Stimulated activated naive CD8-positive, alpha-beta T cell treated with anti-CD3 and anti-CD28 coated beads, Interleukin-15, Interleukin-2, amounts not matched to agents 100 ng/mL and 50 ng/mL, for 24 hours (primary cell): ENCODE measurements around the gene VPS13C.

Experiments
- H3K27ac Mint-ChIP-seq: one replicate; pipeline ENCODE4 v1.8.0; 2021; ENCODE audit warnings: mild to moderate bottlenecking, mixed read lengths
- H3K27me3 Mint-ChIP-seq: one replicate; pipeline ENCODE4 v1.8.0; 2021; ENCODE audit warnings: mixed read lengths
- H3K36me3 Mint-ChIP-seq: one replicate; pipeline ENCODE4 v1.8.0; 2021; ENCODE audit warnings: low read depth, mixed read lengths
- H3K4me1 Mint-ChIP-seq: one replicate; pipeline ENCODE4 v1.8.0; 2021; ENCODE audit warnings: low read depth, mixed read lengths
- H3K4me3 Mint-ChIP-seq: one replicate; pipeline ENCODE4 v1.8.0; 2021; ENCODE audit warnings: mild to moderate bottlenecking, mixed read lengths
- H3K9me3 Mint-ChIP-seq: one replicate; pipeline ENCODE4 v1.8.0; 2021; ENCODE audit warnings: mixed read lengths

VPS13C gene

GRCh38 chr15:61906961-61907752 is 153.1 kb downstream of the VPS13C start:
- Mint-ChIP-seq H3K36me3 (peaks cover 83% of the 10 kb centered on the region), H3K4me1 (no peaks in the 10 kb centered on the region)

GRCh38 chr15:61893146-61893545 is 167.1 kb downstream of the VPS13C start:
- Mint-ChIP-seq H3K4me3 (no peak overlapping the region), H3K36me3 (peaks cover 86% of the 10 kb centered on the region), H3K9me3 (peaks cover 33% of the 10 kb centered on the region), H3K27me3 (no peaks in the 10 kb centered on the region), H3K27ac (no peak overlapping the region), H3K4me1 (no peaks in the 10 kb centered on the region)

More at GRCh38 chr15:61906961-61907752, 153.1 kb downstream of the VPS13C start:
- Mint-ChIP-seq H3K27me3 (no peaks in the 10 kb centered on the region), H3K9me3 (peaks cover 5% of the 10 kb centered on the region), H3K4me3 (no peak overlapping the region), H3K27ac (no peak overlapping the region)

GRCh38 chr15:61892140-61892539 is 168.1 kb downstream of the VPS13C start:
- Mint-ChIP-seq H3K27me3 (no peaks in the 10 kb centered on the region), H3K27ac (no peak overlapping the region), H3K9me3 (peaks cover 33% of the 10 kb centered on the region), H3K4me3 (no peak overlapping the region), H3K4me1 (no peaks in the 10 kb centered on the region), H3K36me3 (peaks cover 85% of the 10 kb centered on the region)

- Mint-ChIP-seq H3K9me3 (peaks cover 22% of the 10 kb centered on the region), H3K4me1 (no peaks in the 10 kb centered on the region), H3K27ac (no peak overlapping the region), H3K36me3 (peaks cover 77% of the 10 kb centered on the region), H3K4me3 (no peak overlapping the region), H3K27me3 (no peaks in the 10 kb centered on the region)
These were observed 170.1 kb downstream of the VPS13C start for GRCh38 chr15:61890106-61890505.

- H3K27ac Mint-ChIP-seq: no peak overlapping the region
- H3K9me3 Mint-ChIP-seq: peaks cover 19% of the 10 kb centered on the region
- H3K4me1 Mint-ChIP-seq: no peaks in the 10 kb centered on the region
- H3K4me3 Mint-ChIP-seq: no peak overlapping the region
- H3K36me3 Mint-ChIP-seq: peaks cover 73% of the 10 kb centered on the region
- H3K27me3 Mint-ChIP-seq: no peaks in the 10 kb centered on the region
These were observed 170.5 kb downstream of the VPS13C start for GRCh38 chr15:61889706-61890105.

GRCh38 chr15:61888074-61888780 is 172.0 kb downstream of the VPS13C start:
- peaks cover 10% of the 10 kb centered on the region for H3K9me3 Mint-ChIP-seq
- H3K27me3 Mint-ChIP-seq: no peaks in the 10 kb centered on the region
- H3K36me3 Mint-ChIP-seq: peaks cover 62% of the 10 kb centered on the region
- H3K4me3 Mint-ChIP-seq: no peak overlapping the region
- H3K4me1 Mint-ChIP-seq: no peaks in the 10 kb centered on the region
- H3K27ac Mint-ChIP-seq: no peak overlapping the region

- no peaks in the 10 kb centered on the region for H3K27me3 Mint-ChIP-seq
- peaks cover 44% of the 10 kb centered on the region for H3K36me3 Mint-ChIP-seq
- H3K4me3 Mint-ChIP-seq: no peak overlapping the region
- no peaks in the 10 kb centered on the region for H3K9me3 Mint-ChIP-seq
- no peaks in the 10 kb centered on the region for H3K4me1 Mint-ChIP-seq
- no peak overlapping the region for H3K27ac Mint-ChIP-seq
These were observed 180.2 kb downstream of the VPS13C start for GRCh38 chr15:61880084-61880483.

- Mint-ChIP-seq H3K27ac (no peak overlapping the region), H3K36me3 (peaks cover 45% of the 10 kb centered on the region), H3K27me3 (no peaks in the 10 kb centered on the region), H3K9me3 (no peaks in the 10 kb centered on the region), H3K4me1 (no peaks in the 10 kb centered on the region), H3K4me3 (no peak overlapping the region)
These were observed 181.0 kb downstream of the VPS13C start for GRCh38 chr15:61879219-61879618.

GRCh38 chr15:61871926-61872522 is 188.2 kb downstream of the VPS13C start:
- H3K9me3 Mint-ChIP-seq: no peaks in the 10 kb centered on the region
- H3K4me3 Mint-ChIP-seq: no peak overlapping the region
- H3K27ac Mint-ChIP-seq: no peak overlapping the region
- no peaks in the 10 kb centered on the region for H3K27me3 Mint-ChIP-seq
- H3K4me1 Mint-ChIP-seq: no peaks in the 10 kb centered on the region
- H3K36me3 Mint-ChIP-seq: peaks cover 51% of the 10 kb centered on the region

GRCh38 chr15:61869656-61870055 is 190.6 kb downstream of the VPS13C start:
- Mint-ChIP-seq H3K36me3 (peaks cover 39% of the 10 kb centered on the region), H3K27me3 (no peaks in the 10 kb centered on the region), H3K27ac (no peak overlapping the region), H3K9me3 (no peaks in the 10 kb centered on the region), H3K4me1 (no peaks in the 10 kb centered on the region), H3K4me3 (no peak overlapping the region)

GRCh38 chr15:61861962-61862361 is 198.3 kb downstream of the VPS13C start:
- Mint-ChIP-seq H3K36me3 (peaks cover 19% of the 10 kb centered on the region), H3K4me1 (no peaks in the 10 kb centered on the region), H3K27me3 (no peaks in the 10 kb centered on the region), H3K27ac (no peak overlapping the region), H3K9me3 (no peaks in the 10 kb centered on the region), H3K4me3 (no peak overlapping the region)

- H3K9me3 Mint-ChIP-seq: no peaks in the 10 kb centered on the region
- H3K4me3 Mint-ChIP-seq: no peak overlapping the region
- no peaks in the 10 kb centered on the region for H3K27me3 Mint-ChIP-seq
- H3K4me1 Mint-ChIP-seq: no peaks in the 10 kb centered on the region
- no peak overlapping the region for H3K27ac Mint-ChIP-seq
- peaks cover 26% of the 10 kb centered on the region for H3K36me3 Mint-ChIP-seq
These were observed 202.9 kb downstream of the VPS13C start for GRCh38 chr15:61857169-61857829.

- Mint-ChIP-seq H3K27ac (peak overlapping the region; percentile 13), H3K9me3 (no peaks in the 10 kb centered on the region), H3K27me3 (no peaks in the 10 kb centered on the region), H3K4me1 (no peaks in the 10 kb centered on the region), H3K4me3 (no peak overlapping the region), H3K36me3 (peaks cover 28% of the 10 kb centered on the region)
These were observed 204.0 kb downstream of the VPS13C start for GRCh38 chr15:61856295-61856694.

GRCh38 chr15:61853195-61853594 is 207.1 kb downstream of the VPS13C start:
- H3K27me3 Mint-ChIP-seq: no peaks in the 10 kb centered on the region
- H3K36me3 Mint-ChIP-seq: peaks cover 25% of the 10 kb centered on the region
- no peak overlapping the region for H3K27ac Mint-ChIP-seq
- H3K4me1 Mint-ChIP-seq: no peaks in the 10 kb centered on the region
- H3K9me3 Mint-ChIP-seq: no peaks in the 10 kb centered on the region
- H3K4me3 Mint-ChIP-seq: no peak overlapping the region

GRCh38 chr15:61851955-61852354 is 208.3 kb downstream of the VPS13C start:
- Mint-ChIP-seq H3K27me3 (no peaks in the 10 kb centered on the region), H3K4me3 (no peak overlapping the region), H3K27ac (no peak overlapping the region), H3K4me1 (no peaks in the 10 kb centered on the region), H3K9me3 (no peaks in the 10 kb centered on the region), H3K36me3 (peaks cover 25% of the 10 kb centered on the region)
